Measurements from ENCODE around the gene NLRP7.
"Not testable (repeated sequence)": the region's sequence is repeated elsewhere in the genome, so short reads cannot be mapped to it uniquely, and the experiment has no call there.

NLRP7 gene

GRCh38 chr19:54921082-54921481 is 26.2 kb downstream of the NLRP7 start:
- Histone ChIP-seq H3K36me3 (ENCODE audit: control insufficient read depth in 4 of 4, insufficient read depth in 4 of 4, low read length in 3 of 4) (no peaks in the 10 kb centered on the region), H3K27ac (ENCODE audit: insufficient read depth in 1 of 2, low read depth in 1 of 2, low read length in 2 of 2, poor library complexity in 1 of 2, severe bottlenecking in 2 of 2) (no peak overlapping the region), H3K4me3 (ENCODE audit: control insufficient read depth in 1 of 7, extremely low read depth in 1 of 7, insufficient read depth in 4 of 7, low read depth in 2 of 7, low read length in 6 of 7) (no peak overlapping the region), H3K9me3 (ENCODE audit: control extremely low read depth in 1 of 5, control insufficient read depth in 4 of 5, insufficient read depth in 2 of 5, low read depth in 1 of 5, low read length in 4 of 5) (no peaks in the 10 kb centered on the region), H3K4me1 (ENCODE audit: control extremely low read depth in 1 of 4, control insufficient read depth in 4 of 4, insufficient read depth in 4 of 4, low read length in 3 of 4) (peaks cover 0 to 15% (median 3%) of the 10 kb centered on the region in 4 experiments), H3K27me3 (replicated peaks in 2 of 5; ENCODE audit: control insufficient read depth in 4 of 5, insufficient read depth in 5 of 5, low read length in 4 of 5) (no peaks in the 10 kb centered on the region)
- WGBS (ENCODE audit: insufficient coverage): 48% methylated on average over 7 of the region's 7 CpGs
- ChIA-PET POLR2A (no interaction called here), CTCF (interaction anchor here (1.0 to 2.2 kb wide), 5 partner anchors 9 to 44 kb away, joined by 3 to 9 read pairs (median 3); no protein-coding TSS in a partner anchor)
- peak in 2 of 3 donors; percentile 48 to 61 for DNase-seq

GRCh38 chr19:54919646-54920563 is 27.4 kb downstream of the NLRP7 start:
- not testable (repeated sequence) for DNase-seq; H3K4me3 ChIP-seq (ENCODE audit: control insufficient read depth in 1 of 7, extremely low read depth in 1 of 7, insufficient read depth in 4 of 7, low read depth in 2 of 7, low read length in 6 of 7); H3K9me3 ChIP-seq (ENCODE audit: control extremely low read depth in 1 of 5, control insufficient read depth in 4 of 5, insufficient read depth in 2 of 5, low read depth in 1 of 5, low read length in 4 of 5); H3K36me3 ChIP-seq (ENCODE audit: control insufficient read depth in 4 of 4, insufficient read depth in 4 of 4, low read length in 3 of 4); H3K27me3 ChIP-seq (replicated peaks in 2 of 5; ENCODE audit: control insufficient read depth in 4 of 5, insufficient read depth in 5 of 5, low read length in 4 of 5); H3K27ac ChIP-seq (ENCODE audit: insufficient read depth in 1 of 2, low read depth in 1 of 2, low read length in 2 of 2, poor library complexity in 1 of 2, severe bottlenecking in 2 of 2)
- ChIA-PET POLR2A (interaction anchor here (0.6 kb wide), 1 partner anchor 465 kb away, joined by 3 read pairs; no protein-coding TSS in a partner anchor), CTCF (interaction anchor here (0.7 to 5.1 kb wide), 5 partner anchors 8 to 258 kb away, joined by 3 to 28 read pairs (median 4); partner anchors contain the start of gene LILRB4)
- 88% methylated on average over 6 of the region's 24 CpGs for WGBS (ENCODE audit: insufficient coverage)
- peaks cover 0 to 15% (median 3%) of the 10 kb centered on the region in 4 experiments for H3K4me1 ChIP-seq (ENCODE audit: control extremely low read depth in 1 of 4, control insufficient read depth in 4 of 4, insufficient read depth in 4 of 4, low read length in 3 of 4)

- ChIA-PET POLR2A (interaction anchor here (0.7 kb wide), 1 partner anchor 120 kb away, joined by 3 read pairs; the partner anchor contains the start of gene GP6), CTCF (interaction anchor here (0.8 to 5.1 kb wide), 3 partner anchors 17 to 37 kb away, joined by 3 to 28 read pairs (median 3); no protein-coding TSS in a partner anchor)
- Histone ChIP-seq H3K27ac (ENCODE audit: insufficient read depth in 1 of 2, low read depth in 1 of 2, low read length in 2 of 2, poor library complexity in 1 of 2, severe bottlenecking in 2 of 2) (no peak overlapping the region), H3K9me3 (ENCODE audit: control extremely low read depth in 1 of 5, control insufficient read depth in 4 of 5, insufficient read depth in 2 of 5, low read depth in 1 of 5, low read length in 4 of 5) (no peaks in the 10 kb centered on the region), H3K4me1 (ENCODE audit: control extremely low read depth in 1 of 4, control insufficient read depth in 4 of 4, insufficient read depth in 4 of 4, low read length in 3 of 4) (peaks cover 0 to 15% (median 3%) of the 10 kb centered on the region in 4 experiments), H3K27me3 (replicated peaks in 2 of 5; ENCODE audit: control insufficient read depth in 4 of 5, insufficient read depth in 5 of 5, low read length in 4 of 5) (no peaks in the 10 kb centered on the region), H3K4me3 (ENCODE audit: control insufficient read depth in 1 of 7, extremely low read depth in 1 of 7, insufficient read depth in 4 of 7, low read depth in 2 of 7, low read length in 6 of 7) (no peak overlapping the region), H3K36me3 (ENCODE audit: control insufficient read depth in 4 of 4, insufficient read depth in 4 of 4, low read length in 3 of 4) (no peaks in the 10 kb centered on the region)
- no peak for DNase-seq
- 96% methylated on average over 5 of the region's 9 CpGs for WGBS (ENCODE audit: insufficient coverage)
These were observed 28.8 kb downstream of the NLRP7 start for GRCh38 chr19:54918499-54918898.

GRCh38 chr19:54916822-54917221 is 30.5 kb downstream of the NLRP7 start:
- no peak for DNase-seq
- Histone ChIP-seq H3K9me3 (ENCODE audit: control extremely low read depth in 1 of 5, control insufficient read depth in 4 of 5, insufficient read depth in 2 of 5, low read depth in 1 of 5, low read length in 4 of 5) (no peaks in the 10 kb centered on the region), H3K36me3 (ENCODE audit: control insufficient read depth in 4 of 4, insufficient read depth in 4 of 4, low read length in 3 of 4) (no peaks in the 10 kb centered on the region), H3K4me3 (ENCODE audit: control insufficient read depth in 1 of 7, extremely low read depth in 1 of 7, insufficient read depth in 4 of 7, low read depth in 2 of 7, low read length in 6 of 7) (no peak overlapping the region), H3K27ac (ENCODE audit: insufficient read depth in 1 of 2, low read depth in 1 of 2, low read length in 2 of 2, poor library complexity in 1 of 2, severe bottlenecking in 2 of 2) (no peak overlapping the region), H3K4me1 (ENCODE audit: control extremely low read depth in 1 of 4, control insufficient read depth in 4 of 4, insufficient read depth in 4 of 4, low read length in 3 of 4) (peaks cover 0 to 15% (median 3%) of the 10 kb centered on the region in 4 experiments), H3K27me3 (replicated peaks in 2 of 5; ENCODE audit: control insufficient read depth in 4 of 5, insufficient read depth in 5 of 5, low read length in 4 of 5) (peaks cover 0 to 3% (median 0%) of the 10 kb centered on the region in 5 experiments)
- CTCF ChIA-PET: interaction anchor here (0.6 to 5.1 kb wide), 4 partner anchors 21 to 439 kb away, joined by 3 to 28 read pairs (median 3); no protein-coding TSS in a partner anchor
- WGBS (ENCODE audit: insufficient coverage): 49% methylated on average over 11 of the region's 11 CpGs
- POLR2A ChIA-PET: no interaction called here

GRCh38 chr19:54907899-54908298 is 39.4 kb downstream of the NLRP7 start:
- H3K36me3 ChIP-seq (ENCODE audit: control insufficient read depth in 4 of 4, insufficient read depth in 4 of 4, low read length in 3 of 4); DNase-seq; POLR2A ChIA-PET; H3K4me3 ChIP-seq (ENCODE audit: control insufficient read depth in 1 of 7, extremely low read depth in 1 of 7, insufficient read depth in 4 of 7, low read depth in 2 of 7, low read length in 6 of 7); H3K27me3 ChIP-seq (replicated peaks in 2 of 5; ENCODE audit: control insufficient read depth in 4 of 5, insufficient read depth in 5 of 5, low read length in 4 of 5); CTCF ChIA-PET; H3K9me3 ChIP-seq (ENCODE audit: control extremely low read depth in 1 of 5, control insufficient read depth in 4 of 5, insufficient read depth in 2 of 5, low read depth in 1 of 5, low read length in 4 of 5); H3K27ac ChIP-seq (ENCODE audit: insufficient read depth in 1 of 2, low read depth in 1 of 2, low read length in 2 of 2, poor library complexity in 1 of 2, severe bottlenecking in 2 of 2): not testable (repeated sequence)
- peaks cover 2 to 16% (median 9%) of the 10 kb centered on the region in 4 experiments for H3K4me1 ChIP-seq (ENCODE audit: control extremely low read depth in 1 of 4, control insufficient read depth in 4 of 4, insufficient read depth in 4 of 4, low read length in 3 of 4)
- no CpG with 5 or more reads among the region's 5 CpGs for WGBS (ENCODE audit: insufficient coverage)

GRCh38 chr19:54906819-54907218 is 40.5 kb downstream of the NLRP7 start:
- Histone ChIP-seq H3K4me3 (ENCODE audit: control insufficient read depth in 1 of 7, extremely low read depth in 1 of 7, insufficient read depth in 4 of 7, low read depth in 2 of 7, low read length in 6 of 7) (no peak overlapping the region), H3K27me3 (replicated peaks in 2 of 5; ENCODE audit: control insufficient read depth in 4 of 5, insufficient read depth in 5 of 5, low read length in 4 of 5) (peaks cover 0 to under 1% (median 0%) of the 10 kb centered on the region in 5 experiments), H3K36me3 (ENCODE audit: control insufficient read depth in 4 of 4, insufficient read depth in 4 of 4, low read length in 3 of 4) (no peaks in the 10 kb centered on the region), H3K9me3 (ENCODE audit: control extremely low read depth in 1 of 5, control insufficient read depth in 4 of 5, insufficient read depth in 2 of 5, low read depth in 1 of 5, low read length in 4 of 5) (no peaks in the 10 kb centered on the region), H3K4me1 (ENCODE audit: control extremely low read depth in 1 of 4, control insufficient read depth in 4 of 4, insufficient read depth in 4 of 4, low read length in 3 of 4) (peaks cover 2 to 16% (median 9%) of the 10 kb centered on the region in 4 experiments), H3K27ac (ENCODE audit: insufficient read depth in 1 of 2, low read depth in 1 of 2, low read length in 2 of 2, poor library complexity in 1 of 2, severe bottlenecking in 2 of 2) (peak overlapping the region in 1 of 2 experiments; percentile 55)
- DNase-seq: no peak
- ChIA-PET POLR2A (no interaction called here), CTCF (no interaction called here)
- WGBS (ENCODE audit: insufficient coverage): 100% methylated on average over 2 of the region's 7 CpGs
